B cell (primary cell): ENCODE results near the gene GOLGA8J. TPM values are rescaled to one million over a fixed set of nuclear protein-coding genes. Genes with fewer than 3 reads are reported as not detected.

Source experiments
- ATAC-seq: fragments of 200-7000 bp; cut with Tn5 transposase; one replicate; pipeline ENCODE4 v1.10.0; 2021; ENCODE audit warnings: low read depth, mild to moderate bottlenecking, moderate number of reproducible peaks, moderate library complexity
- CTCF ChIA-PET: fragments of 350-600 bp; sonication (Branson Sonifier 250); formaldehyde crosslinking; loops from one replicate; lab custom pipeline; 2021; ENCODE audit warnings: antibody characterized with exemption, inconsistent platforms; lab: Charles Lee
- POLR2A ChIA-PET: fragments of 350-600 bp; sonication (Branson Sonifier 250); formaldehyde crosslinking; loops from one replicate; lab custom pipeline; 2021; ENCODE audit warnings: antibody characterized with exemption; lab: Charles Lee
- DNase-seq: peaks from one replicate; pipeline ENCODE4 v3.0.0; 2013
- H2AFZ ChIP-seq: 2 replicates; pipeline ENCODE4 v1.6.1; 2012; ENCODE audit warnings: mild to moderate bottlenecking, low read depth, low read length; ENCODE audit not compliant: insufficient read depth, poor library complexity, severe bottlenecking
- H3K27ac ChIP-seq, 2 donors: 1 replicate in 1 of 2; 2 replicates in 1 of 2; pipeline ENCODE4 v1.5.1; 2012 to 2013; ENCODE audit warnings: low read length in 2 of 2, mild to moderate bottlenecking in 2 of 2, moderate library complexity in 1 of 2
- H3K27me3 ChIP-seq, 4 experiments: fragments of 200-600 bp in 1 of 4; sonication (generic) in 1 of 4; replicated peaks in 1 of 4; 1 replicate in 2 of 4; 2 replicates in 2 of 4; pipeline versions ENCODE4 v1.6.1 to v1.7.0; 2013 to 2016; ENCODE audit warnings: low read length in 3 of 4, mild to moderate bottlenecking in 2 of 4, mixed read lengths in 1 of 4, moderate library complexity in 1 of 4; ENCODE audit not compliant: insufficient read depth in 4 of 4, control insufficient read depth in 3 of 4; ENCODE audit errors: control extremely low read depth in 1 of 4
- H3K36me3 ChIP-seq, 2 experiments: replicated peaks in 1 of 2; 1 replicate in 1 of 2; 2 replicates in 1 of 2; pipeline versions ENCODE4 v1.6.1 to v1.7.1; 2013; ENCODE audit warnings: low read length in 1 of 2; ENCODE audit not compliant: insufficient read depth in 2 of 2, control insufficient read depth in 1 of 2; ENCODE audit errors: control extremely low read depth in 1 of 2, extremely low read depth in 1 of 2
- H3K4me1 ChIP-seq, 2 donors: fragments of 200-600 bp in 1 of 2; sonication (generic) in 1 of 2; 1 replicate in 1 of 2; 2 replicates in 1 of 2; pipeline versions ENCODE4 v1.5.1 to v1.6.1; 2013 to 2017; ENCODE audit warnings: low read length in 2 of 2; ENCODE audit not compliant: control insufficient read depth in 2 of 2, insufficient read depth in 2 of 2
- H3K4me2 ChIP-seq: replicated peaks from 2 replicates; pipeline ENCODE3; 2012; ENCODE audit warnings: mild to moderate bottlenecking, low read depth, low read length; ENCODE audit not compliant: poor library complexity, severe bottlenecking
- H3K4me3 ChIP-seq, 5 experiments: fragments of 200-600 bp in 1 of 5; sonication (generic) in 1 of 5; 1 replicate in 3 of 5; 2 replicates in 2 of 5; pipeline versions ENCODE4 v1.5.1 to v1.7.0; 2011 to 2016; ENCODE audit warnings: low read length in 4 of 5, mild to moderate bottlenecking in 4 of 5, low read depth in 2 of 5, control low read depth in 1 of 5, moderate library complexity in 1 of 5; ENCODE audit not compliant: insufficient read depth in 1 of 5; ENCODE audit errors: control extremely low read depth in 1 of 5, extremely low read depth in 1 of 5
- H3K79me2 ChIP-seq: fragments of 200-600 bp; sonication (generic); one replicate; pipeline ENCODE4 v1.6.0; 2016; ENCODE audit warnings: low read length; ENCODE audit not compliant: control insufficient read depth, insufficient read depth
- H3K9ac ChIP-seq: fragments of 200-600 bp; sonication (generic); 2 replicates; pipeline ENCODE4 v1.6.1; 2017; ENCODE audit warnings: mild to moderate bottlenecking, low read length, moderate library complexity
- H3K9me3 ChIP-seq, 3 donors: one replicate each; pipeline versions ENCODE4 v1.6.1 to v1.7.1; 2013; ENCODE audit warnings: low read length in 2 of 3; ENCODE audit not compliant: control insufficient read depth in 2 of 3, insufficient read depth in 1 of 3; ENCODE audit errors: control extremely low read depth in 1 of 3
- H4K20me1 ChIP-seq: 2 replicates; pipeline ENCODE4 v1.6.0; 2012; ENCODE audit warnings: mild to moderate bottlenecking, low read length; ENCODE audit not compliant: insufficient read depth, control insufficient read depth, poor library complexity, severe bottlenecking
- H3K27ac Mint-ChIP-seq: one replicate; pipeline ENCODE4 v1.8.0; 2021; ENCODE audit warnings: mixed read lengths
- H3K27me3 Mint-ChIP-seq: one replicate; pipeline ENCODE4 v1.8.0; 2021; ENCODE audit warnings: mixed read lengths
- H3K4me1 Mint-ChIP-seq: one replicate; pipeline ENCODE4 v1.8.0; 2021; ENCODE audit warnings: mixed read lengths
- H3K4me3 Mint-ChIP-seq: one replicate; pipeline ENCODE4 v1.8.0; 2021; ENCODE audit warnings: mixed read lengths
- H3K9me3 Mint-ChIP-seq: one replicate; pipeline ENCODE4 v1.8.0; 2022; ENCODE audit warnings: mixed read lengths; ENCODE audit not compliant: insufficient read depth
- EZH2 ChIP-seq: IDR thresholded peaks from 2 replicates; pipeline ENCODE4 v1.6.1; 2012; ENCODE audit warnings: borderline replicate concordance, low read depth, mild to moderate bottlenecking, moderate library complexity, low read length; ENCODE audit not compliant: insufficient read depth, poor library complexity, severe bottlenecking
- WGBS: methylation state at CpG from one replicate; pipeline ENCODE4 v1.1.5; 2013; ENCODE audit warnings: missing lambda C conversion rate; ENCODE audit not compliant: insufficient coverage; 5-methylcytosine and 5-hydroxymethylcytosine counted together
- intact Hi-C: fragments of 100-400 bp; cut with micrococcal nuclease; formaldehyde crosslinking; loops from one replicate; pipeline ENCODE4 v1.10.0; 2022
- polyA plus RNA-seq: library from polyadenylated mRNA; depleted of rRNA; stranded (reverse); fragments of >200 nt; gene quantifications from 2 replicates; pipeline ENCODE4 v1.2.3, GENCODE V29; 2012
- total RNA-seq, 2 donors: library from RNA; stranded (reverse); fragments of 120-200 nt in 1 of 2; gene quantifications; 1 replicate in 1 of 2; 2 replicates in 1 of 2; pipeline versions ENCODE4 v1.2.3 to v1.2.4, GENCODE V29; 2013 to 2022
- TF ChIP-seq, protein P1 (sequence below): fragments of 200-600 bp; IDR thresholded peaks from one replicate; pipeline ENCODE4 v1.8.0; 2022; ENCODE audit warnings: antibody characterized with exemption, mild to moderate bottlenecking

Gene GOLGA8J
- total and polyA plus RNA-seq, 2 donors (not counting 1 experiment from before 2014, with no cell fraction given), result not detected

- WGBS, result 100% methylated on average over 2 of the region's 4 CpGs
- Histone ChIP-seq H3K27me3 (no peaks in the 10 kb centered on the region), H4K20me1 (no peaks in the 10 kb centered on the region), H3K36me3 (no peaks in the 10 kb centered on the region), H2AFZ (no peak overlapping the region), H3K4me1 (no peaks in the 10 kb centered on the region), H3K9ac (no peak overlapping the region), H3K79me2 (no peaks in the 10 kb centered on the region), H3K27ac (no peak overlapping the region), H3K9me3 (peaks cover 0 to 2% (median 0%) of the 10 kb centered on the region in 3 donors), H3K4me2 (no peak overlapping the region), H3K4me3 (no peak overlapping the region)
- intact Hi-C loops, result no loop called here
- Mint-ChIP-seq H3K27ac (no peak overlapping the region), H3K9me3 (peaks cover 5% of the 10 kb centered on the region), H3K4me1 (no peaks in the 10 kb centered on the region), H3K4me3 (no peak overlapping the region), H3K27me3 (peaks cover 5% of the 10 kb centered on the region)
- ChIA-PET CTCF (no interaction called here), POLR2A (no interaction called here)
- no peak for DNase-seq
- TF ChIP-seq, protein P1, sequence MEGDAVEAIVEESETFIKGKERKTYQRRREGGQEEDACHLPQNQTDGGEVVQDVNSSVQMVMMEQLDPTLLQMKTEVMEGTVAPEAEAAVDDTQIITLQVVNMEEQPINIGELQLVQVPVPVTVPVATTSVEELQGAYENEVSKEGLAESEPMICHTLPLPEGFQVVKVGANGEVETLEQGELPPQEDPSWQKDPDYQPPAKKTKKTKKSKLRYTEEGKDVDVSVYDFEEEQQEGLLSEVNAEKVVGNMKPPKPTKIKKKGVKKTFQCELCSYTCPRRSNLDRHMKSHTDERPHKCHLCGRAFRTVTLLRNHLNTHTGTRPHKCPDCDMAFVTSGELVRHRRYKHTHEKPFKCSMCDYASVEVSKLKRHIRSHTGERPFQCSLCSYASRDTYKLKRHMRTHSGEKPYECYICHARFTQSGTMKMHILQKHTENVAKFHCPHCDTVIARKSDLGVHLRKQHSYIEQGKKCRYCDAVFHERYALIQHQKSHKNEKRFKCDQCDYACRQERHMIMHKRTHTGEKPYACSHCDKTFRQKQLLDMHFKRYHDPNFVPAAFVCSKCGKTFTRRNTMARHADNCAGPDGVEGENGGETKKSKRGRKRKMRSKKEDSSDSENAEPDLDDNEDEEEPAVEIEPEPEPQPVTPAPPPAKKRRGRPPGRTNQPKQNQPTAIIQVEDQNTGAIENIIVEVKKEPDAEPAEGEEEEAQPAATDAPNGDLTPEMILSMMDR, result no peak
- TF ChIP-seq EZH2, result no peak
- no peak for ATAC-seq
These were observed 49.0 kb upstream of the GOLGA8J start for GRCh38 chr15:30033763-30034162.

- H3K9ac ChIP-seq, result no peak overlapping the region
- POLR2A ChIA-PET, result no interaction called here
- no peaks in the 10 kb centered on the region for H3K79me2 ChIP-seq
- Mint-ChIP-seq H3K27me3 (peaks cover 5% of the 10 kb centered on the region), H3K4me1 (no peaks in the 10 kb centered on the region), H3K9me3 (peaks cover 2% of the 10 kb centered on the region), H3K27ac (no peak overlapping the region), H3K4me3 (no peak overlapping the region)
- DNase-seq, result no peak
- H4K20me1 ChIP-seq, result no peaks in the 10 kb centered on the region
- no peak overlapping the region for H2AFZ ChIP-seq
- CTCF ChIA-PET, result no interaction called here
- no peaks in the 10 kb centered on the region for H3K4me1 ChIP-seq
- no peak overlapping the region for H3K4me2 ChIP-seq
- H3K4me3 ChIP-seq, result no peak overlapping the region
- TF ChIP-seq, protein P1, result no peak
- no peak for TF ChIP-seq EZH2
- H3K36me3 ChIP-seq, result no peaks in the 10 kb centered on the region
- intact Hi-C loops, result no loop called here
- H3K27me3 ChIP-seq, result no peaks in the 10 kb centered on the region
- WGBS, result 92% methylated on average over 2 of the region's 6 CpGs
- ATAC-seq, result no peak
- H3K9me3 ChIP-seq, result peaks cover 0 to 1% (median 0%) of the 10 kb centered on the region in 3 donors
- no peak overlapping the region for H3K27ac ChIP-seq
These were observed 46.6 kb upstream of the GOLGA8J start for GRCh38 chr15:30036036-30036703.
